HG03045 (cell line): Measurements from ENCODE around the gene CREBBP.

Experiments used
- ATAC-seq: cut with Tn5 transposase; IDR thresholded peaks from one replicate; pipeline ENCODE4 v1.9.1; 2021; ENCODE audit warnings: mild to moderate bottlenecking, moderate library complexity; ENCODE audit not compliant: unreplicated experiment

Gene CREBBP

DNA sequence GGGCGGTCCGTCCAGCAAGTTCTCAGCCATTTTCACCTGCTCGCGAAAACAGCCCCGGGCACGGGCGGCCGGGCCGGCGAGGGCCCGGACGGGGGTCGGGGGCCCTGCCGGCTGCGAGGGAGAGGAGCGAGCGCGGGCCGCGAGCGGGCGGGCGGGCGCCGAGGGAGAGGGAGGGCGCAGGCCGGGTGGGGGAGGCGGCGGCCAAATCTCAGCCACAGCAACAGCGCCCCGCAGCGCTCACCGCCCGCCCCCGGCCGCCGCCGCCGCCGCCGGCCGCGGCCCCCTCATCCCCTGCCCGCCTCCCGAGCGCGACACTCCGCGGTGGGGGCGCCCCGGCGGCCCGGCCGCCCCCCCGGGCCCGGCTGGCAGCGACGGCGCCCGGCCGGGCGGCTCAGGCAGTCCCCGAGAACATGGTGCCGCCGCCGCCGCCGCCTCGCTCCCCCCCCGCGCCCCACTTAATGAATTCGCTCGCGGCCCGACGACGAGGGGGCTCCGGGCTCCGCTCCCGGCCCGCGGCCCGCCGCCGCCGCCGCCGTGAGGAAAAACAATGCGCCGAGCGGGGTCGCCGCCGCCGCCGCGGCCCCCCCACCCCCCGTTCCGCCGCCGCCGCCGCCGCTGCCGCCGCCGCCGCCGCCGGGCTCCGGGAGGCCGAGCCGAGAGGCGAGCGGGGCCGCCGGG lies 487 bp downstream of the CREBBP start:
- ATAC-seq = peak; percentile 54

DNA sequence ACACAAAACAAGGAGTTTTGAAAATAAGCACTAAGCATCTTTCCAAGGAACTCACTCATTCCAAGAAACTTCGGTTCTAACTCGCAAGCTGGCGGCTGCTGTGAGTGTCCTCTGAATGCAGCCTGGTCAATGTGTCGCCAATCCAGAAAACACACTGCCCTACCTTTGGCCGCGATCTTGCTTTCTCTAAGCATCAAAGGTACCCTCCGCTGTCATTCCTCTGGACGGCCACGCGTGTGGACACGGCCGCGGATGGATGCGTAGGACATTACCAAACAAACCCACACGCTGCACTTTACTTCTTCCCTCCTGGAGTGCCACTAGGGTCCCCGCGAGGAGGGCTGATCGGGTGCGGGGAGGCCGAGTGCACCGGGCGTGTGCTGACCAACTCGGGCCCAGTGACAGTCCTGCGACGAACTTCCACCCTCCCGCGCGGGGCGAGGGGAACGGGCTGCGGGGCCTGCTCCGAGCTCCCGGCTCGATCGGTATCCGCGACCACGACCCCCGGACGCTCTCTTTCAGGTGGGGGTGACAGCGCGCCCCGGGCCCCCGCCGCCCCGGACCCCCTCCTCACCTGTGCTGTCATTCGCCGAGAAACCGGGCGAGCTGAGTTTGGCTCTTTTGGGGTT lies 1.1 kb downstream of the CREBBP start:
- ATAC-seq = peak; percentile 13

DNA sequence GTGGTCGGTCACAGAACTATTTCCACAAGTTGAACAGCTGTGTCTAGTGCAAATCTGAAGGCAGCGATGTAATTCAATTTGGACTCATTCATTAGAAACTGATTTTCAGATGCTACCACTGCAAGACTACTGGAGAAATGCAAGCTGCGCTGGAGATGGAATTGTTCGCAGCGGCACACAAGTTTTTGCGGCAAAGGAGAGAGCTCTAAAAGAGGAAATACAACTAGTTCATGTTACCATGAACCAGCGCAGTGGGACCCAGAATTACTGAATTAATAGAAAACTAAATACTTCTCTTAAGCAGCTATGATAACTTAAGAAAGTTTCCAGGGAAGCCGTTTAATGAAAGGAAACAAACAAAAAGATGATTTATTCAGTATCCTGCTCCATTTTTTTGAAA lies 1.9 kb downstream of the CREBBP start:
- no peak for ATAC-seq

DNA sequence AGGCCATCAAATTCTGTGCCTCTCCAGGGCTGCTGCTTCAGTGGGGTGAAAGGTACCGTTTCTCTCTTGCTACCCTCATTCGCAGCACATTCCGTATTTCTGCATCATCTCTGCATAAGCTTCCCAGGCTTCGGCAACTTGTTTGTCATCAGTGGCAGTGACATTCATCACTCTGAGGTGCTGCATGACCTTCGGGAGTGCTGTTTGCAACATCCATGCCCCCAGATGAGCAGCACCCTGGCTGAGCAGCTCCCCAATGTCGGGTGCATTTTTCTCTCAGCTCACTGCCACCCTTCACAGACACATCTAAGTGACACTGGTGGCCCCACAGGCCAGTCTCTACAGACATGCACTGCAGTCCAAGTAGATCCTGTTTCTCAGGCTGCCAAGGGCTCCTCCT lies 3.8 kb downstream of the CREBBP start:
- no peak for ATAC-seq

DNA sequence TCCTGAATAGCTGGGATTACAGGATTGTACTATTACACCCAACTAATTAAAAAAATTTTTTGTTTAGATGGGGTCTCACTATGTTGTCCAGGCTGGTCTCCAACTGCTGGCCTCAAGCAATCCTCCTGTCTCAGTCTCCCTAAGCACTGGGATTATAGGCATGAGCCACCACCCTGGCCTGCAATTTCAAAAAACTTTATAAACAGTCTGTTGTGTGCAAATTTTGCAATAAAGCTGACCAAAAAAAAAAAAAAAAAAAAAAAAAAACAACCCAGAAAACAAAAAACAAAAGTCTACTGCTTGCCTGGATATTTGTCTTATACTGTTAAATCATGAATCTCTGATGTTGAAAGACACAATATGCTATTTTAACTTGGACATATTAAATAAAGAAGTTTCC lies 4.4 kb downstream of the CREBBP start:
- ATAC-seq = no peak

DNA sequence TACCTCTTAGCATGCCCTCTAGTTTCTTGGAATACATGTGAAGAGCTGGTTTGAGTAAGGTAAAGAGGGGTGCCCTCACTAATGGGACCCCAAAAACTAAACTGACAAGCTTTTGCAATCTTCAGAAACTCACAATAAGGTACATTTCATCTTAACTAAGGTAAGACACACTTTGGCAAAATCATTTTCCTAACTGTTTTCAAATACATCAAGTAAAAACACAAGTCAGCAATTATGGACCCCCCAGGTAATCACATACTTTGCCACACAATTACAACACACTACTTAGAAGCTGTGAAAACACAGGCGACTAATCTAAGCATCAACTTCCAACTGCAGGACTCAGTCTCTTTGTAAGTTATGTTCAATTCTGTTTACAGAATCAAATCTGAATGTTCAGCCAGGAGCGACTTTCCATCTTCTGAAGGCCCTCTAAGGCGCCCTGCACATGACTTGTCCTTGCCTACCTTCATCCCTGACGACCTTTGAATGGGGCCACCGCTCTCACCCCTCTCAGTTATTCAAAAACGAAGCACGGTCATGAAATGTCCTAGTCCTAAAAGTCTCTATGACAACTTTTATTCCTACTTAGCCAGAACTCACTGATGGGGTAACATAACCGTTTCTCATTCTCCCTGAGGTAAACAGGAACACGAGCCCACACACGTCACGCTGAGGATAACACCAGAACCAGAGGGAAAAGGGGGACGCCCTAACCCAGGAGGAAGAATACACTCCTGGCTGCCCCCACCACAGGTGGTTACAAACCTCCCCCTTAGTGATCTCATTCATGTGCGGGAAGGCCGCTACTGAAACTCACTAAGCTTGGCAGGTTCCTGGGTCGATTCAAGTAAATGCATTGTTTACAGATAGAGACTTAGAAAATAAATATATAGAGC lies 5.5 kb downstream of the CREBBP start:
- ATAC-seq = no peak

DNA sequence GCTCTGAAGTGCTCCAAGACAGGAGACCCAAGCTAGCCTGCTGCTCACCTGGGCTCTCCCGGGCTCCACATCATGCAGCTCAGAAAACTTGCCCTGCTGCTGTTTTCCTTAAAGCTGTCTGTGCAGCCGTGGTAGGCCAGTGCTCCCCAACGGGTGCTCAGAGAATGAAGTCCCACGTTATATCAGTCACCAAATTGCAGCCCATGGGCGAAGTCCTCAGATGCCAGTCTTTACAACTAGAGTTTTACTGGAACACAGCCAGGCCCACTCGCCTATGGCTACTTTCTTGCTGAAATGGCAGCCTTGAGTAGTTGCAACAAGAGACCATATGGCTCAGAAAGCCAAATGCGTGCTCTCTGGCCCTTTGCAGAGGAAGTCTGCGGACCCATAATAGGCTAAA lies 6.3 kb downstream of the CREBBP start:
- ATAC-seq = no peak

DNA sequence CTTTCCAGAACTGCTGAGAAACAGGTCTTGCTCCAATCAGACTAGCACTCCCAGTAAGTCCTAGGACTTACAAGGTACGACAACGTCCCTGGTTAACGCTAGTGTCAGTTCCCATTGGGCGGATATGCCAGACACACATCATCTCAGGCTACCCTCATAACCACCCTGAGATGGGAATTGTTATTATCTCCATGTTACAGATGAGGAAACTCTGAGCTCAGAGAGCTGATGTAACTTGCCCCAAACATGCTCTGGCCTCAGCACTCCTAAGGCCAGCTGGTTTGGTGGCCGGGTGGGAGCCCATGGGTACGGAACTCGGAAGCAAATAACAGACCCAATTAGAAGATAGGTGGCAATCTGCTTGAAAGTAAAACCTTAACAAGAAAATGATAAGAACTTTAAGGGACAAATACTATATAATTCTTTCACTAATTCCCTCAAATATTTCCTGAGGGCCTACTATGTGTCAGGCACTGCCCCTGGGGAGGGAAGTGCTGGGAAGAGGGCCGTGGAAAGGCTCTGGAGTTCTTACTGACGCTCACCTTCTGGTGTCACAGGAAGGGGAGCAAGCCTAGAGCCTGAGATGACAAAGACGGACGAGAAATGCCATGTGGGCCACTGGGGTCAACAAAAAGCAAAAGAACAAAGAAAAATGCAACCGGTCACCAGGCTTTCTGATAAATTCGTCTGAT lies 6.9 kb downstream of the CREBBP start:
- no peak for ATAC-seq

DNA sequence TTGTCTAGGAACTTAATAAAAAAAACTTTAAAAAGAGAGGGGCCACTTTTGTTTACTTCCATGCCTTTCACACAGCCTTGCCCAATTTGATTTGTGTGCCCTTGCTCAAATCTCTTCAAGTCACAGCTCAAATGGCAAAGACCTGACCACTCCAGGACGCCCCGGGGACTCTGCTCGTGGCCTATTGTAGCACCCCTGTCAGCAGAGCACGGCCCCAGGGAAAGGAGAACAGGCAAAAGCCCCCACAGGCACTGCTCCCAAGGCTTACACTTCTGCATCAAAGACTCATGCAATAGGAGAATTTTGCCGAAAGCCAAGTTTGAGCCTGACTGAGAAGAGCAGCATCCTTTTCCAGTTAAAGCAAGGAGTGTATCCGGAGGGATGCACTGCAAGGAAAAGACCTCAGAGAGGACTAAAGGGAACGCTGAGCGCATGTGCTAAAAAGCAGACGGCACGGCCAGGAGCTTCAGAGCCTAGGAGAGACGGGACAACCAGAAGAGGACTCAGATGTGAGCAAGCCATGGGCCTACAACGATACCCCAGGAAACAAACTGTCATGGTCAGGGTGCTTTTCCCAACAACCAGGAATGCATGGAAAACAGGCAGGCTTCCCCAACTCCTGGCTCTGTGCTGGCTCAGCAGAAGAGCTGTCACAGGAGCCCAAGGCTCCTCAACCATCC lies 8.2 kb downstream of the CREBBP start:
- ATAC-seq = no peak

DNA sequence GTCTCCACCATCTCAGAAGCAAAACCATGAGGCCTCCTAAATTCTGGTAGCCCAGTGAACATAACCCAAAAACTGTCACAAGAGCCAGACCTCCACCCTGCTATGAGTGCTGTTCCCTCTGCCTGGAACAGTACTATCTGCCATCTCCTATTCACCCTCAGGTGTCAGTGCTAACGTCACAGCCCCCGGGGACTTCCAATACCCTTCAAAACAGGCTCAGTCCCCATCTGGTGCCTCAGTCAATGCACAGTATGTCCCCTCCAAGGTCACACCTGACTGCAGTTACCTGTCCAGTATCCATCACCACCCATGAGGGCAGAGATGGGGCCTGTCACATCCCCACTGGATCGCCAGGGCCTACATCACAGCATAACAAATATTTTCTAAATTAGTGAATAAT lies 11.5 kb downstream of the CREBBP start:
- ATAC-seq = no peak

DNA sequence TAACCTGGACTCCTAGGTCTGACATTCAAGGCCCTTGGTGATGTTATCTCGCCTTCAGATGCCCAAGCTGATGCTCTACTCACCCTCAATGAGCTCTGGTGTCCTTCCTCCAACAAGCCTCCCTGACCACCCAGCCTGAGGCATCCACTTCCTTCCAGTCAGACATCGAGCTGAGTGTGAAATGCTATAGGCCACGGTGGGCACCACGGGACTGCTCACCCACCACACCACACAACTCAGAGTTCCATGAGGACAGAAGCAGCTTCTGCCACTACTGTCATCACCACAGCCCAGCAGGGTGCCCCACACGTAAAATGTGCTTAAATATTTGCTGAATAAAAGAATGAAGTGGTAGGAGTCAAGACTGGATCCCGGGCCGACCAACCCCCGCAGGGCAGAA lies 12.0 kb downstream of the CREBBP start:
- ATAC-seq = no peak

DNA sequence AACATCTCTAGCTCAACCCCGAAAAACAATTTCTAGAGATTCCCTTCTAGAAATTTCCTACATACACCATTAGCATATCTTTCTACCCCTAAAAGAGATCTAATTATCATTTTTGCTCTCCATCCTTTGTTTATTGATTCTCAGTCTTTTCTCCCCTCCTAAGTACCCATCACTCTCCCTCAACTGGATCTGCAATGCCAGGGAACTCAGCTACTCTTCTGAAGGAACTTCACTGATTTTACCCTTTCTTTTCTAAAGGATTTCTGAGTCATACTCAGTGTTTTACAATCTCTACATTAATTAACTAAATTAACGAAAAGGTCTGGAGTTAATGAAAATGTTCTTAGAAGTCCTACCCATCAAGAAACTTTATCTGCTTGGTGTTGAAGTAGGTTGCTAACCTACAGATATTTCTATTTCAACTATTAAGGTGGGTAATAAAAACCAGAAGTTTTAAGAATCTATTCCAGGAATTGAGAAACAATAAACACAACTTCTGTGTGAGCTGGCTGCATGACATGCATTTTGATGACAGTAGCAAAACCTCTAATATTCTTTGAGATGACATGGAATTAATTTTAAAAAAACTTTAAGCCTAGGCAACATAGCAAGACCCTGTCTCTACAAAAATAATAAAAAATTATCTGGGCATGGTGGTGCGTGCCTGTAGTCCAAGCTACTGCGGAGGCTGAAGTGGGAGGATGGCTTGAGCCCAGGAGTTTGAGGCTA lies 13.6 kb downstream of the CREBBP start:
- ATAC-seq = no peak

DNA sequence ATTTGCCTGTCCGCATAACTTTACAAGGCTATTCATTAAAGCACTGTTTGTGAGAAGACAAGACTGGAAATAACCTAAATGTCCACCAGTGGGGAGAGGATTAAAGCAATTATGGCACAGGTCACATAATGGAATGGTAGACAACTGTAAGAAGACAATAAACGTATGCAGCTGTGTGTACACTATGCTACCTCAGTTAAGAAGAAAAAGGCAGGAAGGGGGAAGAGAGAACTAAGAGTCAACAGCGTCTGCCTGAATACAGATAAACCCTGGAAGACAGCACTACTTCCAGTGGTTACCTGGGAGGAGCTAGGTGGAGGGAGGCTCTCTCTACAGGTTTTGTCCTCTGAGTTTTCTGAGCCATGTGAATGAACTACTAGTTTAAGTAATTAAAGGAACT lies 15.3 kb downstream of the CREBBP start:
- no peak for ATAC-seq

DNA sequence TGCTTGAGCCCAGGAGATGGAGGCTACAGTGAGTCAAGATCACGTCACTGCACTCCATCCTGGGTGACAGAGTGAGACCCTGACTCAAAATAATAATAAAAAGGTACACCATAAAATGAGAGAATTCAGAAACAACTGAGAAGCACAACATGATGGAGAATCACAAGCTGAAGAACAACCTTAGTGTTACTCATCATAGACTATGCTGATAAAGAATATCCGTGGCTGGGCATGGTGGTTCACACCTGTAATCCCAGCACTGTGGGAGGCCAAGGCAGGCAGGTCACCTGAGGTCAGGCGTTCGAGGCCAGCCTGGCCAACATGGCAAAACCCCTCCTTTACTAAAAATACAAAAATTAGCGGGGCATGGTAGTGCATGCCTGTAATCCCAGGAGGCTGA lies 16.0 kb downstream of the CREBBP start:
- no peak for ATAC-seq

DNA sequence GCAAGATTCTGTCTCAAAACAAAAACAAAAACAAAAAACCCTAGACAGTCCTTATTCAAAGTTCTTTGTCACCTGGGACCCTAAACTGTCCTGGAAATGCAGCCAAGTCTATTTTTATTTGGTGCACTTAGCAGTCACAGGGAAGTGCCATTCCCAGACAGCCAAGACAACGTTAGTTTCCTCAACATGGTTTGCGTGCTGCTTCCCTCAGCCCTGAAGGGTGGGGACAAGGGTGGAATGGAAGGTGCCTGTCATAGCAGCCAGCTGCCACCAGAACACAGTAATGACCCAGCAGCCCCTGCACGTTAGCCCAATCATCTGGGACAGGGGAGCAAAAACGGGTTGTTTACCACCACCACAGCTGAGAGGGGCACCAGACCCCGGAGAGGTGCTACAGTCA lies 16.9 kb downstream of the CREBBP start:
- ATAC-seq = no peak

DNA sequence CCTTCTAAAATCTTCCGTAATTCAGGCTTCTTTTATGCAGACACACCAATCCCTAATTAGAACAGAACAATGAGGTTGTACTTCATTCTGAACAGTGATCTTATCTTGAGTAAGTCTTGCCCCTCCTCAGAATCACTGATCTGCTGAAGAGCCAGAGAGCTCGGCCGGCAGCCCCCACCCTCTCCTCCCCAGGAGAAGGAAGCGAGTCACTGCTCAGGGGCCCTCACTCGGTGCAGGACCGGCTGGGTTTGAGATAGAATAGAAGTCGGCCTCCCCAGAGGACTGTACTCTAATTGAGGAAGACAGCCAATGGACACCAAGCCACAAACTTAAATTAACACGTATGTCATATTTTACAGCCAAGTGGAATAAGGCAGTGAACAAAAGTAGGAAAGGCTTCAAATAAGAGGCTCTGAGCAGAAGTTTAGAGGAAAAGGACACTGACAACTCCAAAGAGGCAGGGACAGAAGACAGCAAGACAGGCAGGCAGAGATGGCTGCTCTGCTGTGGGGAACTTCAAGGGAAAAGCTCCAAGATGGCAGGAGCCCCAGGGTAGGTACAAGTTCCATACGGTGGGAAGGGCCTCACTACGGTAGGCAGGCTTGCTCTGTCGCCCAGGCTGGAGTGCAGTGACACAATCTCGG lies 18.6 kb downstream of the CREBBP start:
- ATAC-seq = no peak

DNA sequence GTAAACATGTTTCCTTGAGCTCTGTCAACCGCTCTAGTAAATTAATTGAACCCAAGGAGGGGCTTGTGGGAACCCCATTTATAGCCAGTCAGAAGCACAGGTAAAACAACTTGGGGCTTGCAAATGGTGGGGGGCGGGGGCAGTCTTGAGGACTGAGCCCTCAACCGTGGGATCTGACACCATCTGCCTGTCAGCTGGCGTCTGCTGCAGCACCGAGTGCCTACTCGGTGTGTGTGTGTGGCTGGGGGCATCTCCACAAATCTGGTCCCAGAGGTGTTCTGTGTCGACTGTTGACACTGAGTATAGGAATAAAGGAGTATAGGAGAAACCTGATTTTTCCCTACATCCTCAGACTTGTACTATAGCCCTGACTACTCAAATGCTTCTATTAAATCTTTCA lies 20.6 kb downstream of the CREBBP start:
- no peak for ATAC-seq

DNA sequence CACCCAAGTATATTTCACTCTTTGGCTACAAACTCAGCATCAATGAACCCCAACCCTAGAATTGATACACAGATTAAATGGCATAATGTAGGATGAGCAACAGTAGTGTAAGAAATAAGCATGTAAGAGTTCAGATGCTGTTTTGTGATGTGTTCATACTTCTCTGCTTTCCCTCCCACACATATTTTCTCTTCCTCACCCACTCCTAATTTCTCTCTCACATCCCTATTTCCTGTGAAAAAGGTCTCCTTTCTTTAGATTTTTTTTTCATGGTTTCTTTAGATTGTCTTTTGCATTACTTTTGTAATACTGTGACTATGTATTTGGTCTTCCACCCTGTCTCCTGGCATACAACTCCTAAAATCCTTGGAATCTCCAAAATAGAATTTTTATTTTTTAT lies 21.7 kb downstream of the CREBBP start:
- no peak for ATAC-seq

DNA sequence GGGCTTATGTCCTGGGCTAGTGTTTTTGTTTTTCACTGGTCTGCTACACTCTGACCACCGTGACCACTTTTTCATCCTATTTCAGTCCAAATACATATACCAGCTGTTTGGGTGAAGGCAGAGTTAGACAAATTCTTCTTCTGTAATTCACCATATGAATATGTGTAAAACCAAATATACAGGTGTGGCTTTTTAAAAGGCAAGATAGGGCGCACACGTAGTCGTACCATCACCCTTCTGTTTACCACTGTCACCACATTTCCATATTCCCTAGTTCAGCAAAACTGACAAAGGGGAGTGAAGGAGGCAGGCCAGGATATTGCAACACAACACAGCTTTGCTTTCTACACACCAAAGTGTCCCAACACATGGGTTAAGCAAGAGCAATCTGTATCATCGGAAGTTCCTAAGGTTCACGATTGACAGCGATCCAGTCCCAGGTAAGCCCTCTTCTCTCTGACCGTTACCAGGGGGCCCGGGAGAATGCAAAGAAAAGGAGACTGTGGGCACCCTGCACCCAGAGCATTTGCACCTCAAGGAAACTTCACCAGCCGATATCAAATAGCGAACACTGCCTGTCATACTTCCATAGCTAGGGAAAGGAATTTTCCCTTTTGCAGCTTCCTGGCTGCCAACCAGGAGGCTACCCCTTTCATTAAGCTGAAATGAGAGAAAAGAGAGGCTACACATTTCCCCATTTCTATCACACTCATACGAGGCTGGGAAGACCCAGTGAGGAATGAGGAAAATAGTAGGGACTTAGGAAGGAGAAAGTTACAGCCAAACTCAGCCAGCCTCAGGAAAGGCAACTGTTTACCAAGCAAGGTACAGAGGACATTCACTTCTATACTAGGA lies 23.1 kb downstream of the CREBBP start:
- ATAC-seq = no peak
